ENCODE results near the gene ITGA11.

DNA sequence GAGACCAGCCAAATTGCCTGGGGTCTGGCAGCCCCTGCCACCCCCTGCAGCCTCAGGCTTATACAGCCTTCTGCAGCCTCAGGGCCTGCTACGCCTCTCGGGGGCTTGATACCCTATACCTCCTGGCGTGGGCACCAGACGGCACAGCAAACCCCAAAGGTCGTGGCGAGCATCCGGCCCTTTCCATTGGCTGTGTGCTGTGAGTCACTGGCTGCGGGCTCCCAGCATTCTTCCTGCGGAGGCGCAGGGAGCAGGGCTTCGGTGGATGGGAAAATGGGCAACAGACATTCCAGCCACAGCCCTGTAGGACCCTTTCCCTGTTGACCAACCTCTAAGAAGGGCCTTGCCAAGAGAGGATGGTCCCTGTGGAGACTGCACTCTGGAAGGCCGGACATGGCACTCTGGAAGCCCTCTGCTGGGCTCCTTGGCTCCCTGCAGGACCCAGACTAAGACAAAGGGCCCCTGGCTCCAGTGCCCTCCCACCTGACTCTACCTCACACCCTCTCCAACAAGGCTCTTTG, 59.6 kb downstream of the ITGA11 start:
- TF ChIP-seq POLR2A (IDR thresholded peaks at IDR 0.05), result no peak
- TF ChIP-seq, protein P1, sequence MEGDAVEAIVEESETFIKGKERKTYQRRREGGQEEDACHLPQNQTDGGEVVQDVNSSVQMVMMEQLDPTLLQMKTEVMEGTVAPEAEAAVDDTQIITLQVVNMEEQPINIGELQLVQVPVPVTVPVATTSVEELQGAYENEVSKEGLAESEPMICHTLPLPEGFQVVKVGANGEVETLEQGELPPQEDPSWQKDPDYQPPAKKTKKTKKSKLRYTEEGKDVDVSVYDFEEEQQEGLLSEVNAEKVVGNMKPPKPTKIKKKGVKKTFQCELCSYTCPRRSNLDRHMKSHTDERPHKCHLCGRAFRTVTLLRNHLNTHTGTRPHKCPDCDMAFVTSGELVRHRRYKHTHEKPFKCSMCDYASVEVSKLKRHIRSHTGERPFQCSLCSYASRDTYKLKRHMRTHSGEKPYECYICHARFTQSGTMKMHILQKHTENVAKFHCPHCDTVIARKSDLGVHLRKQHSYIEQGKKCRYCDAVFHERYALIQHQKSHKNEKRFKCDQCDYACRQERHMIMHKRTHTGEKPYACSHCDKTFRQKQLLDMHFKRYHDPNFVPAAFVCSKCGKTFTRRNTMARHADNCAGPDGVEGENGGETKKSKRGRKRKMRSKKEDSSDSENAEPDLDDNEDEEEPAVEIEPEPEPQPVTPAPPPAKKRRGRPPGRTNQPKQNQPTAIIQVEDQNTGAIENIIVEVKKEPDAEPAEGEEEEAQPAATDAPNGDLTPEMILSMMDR (IDR thresholded peaks at IDR 0.05 in 8 of 11, conservative IDR thresholded peaks at IDR 0.05 in 3 of 11), result peak in 8 of 11 experiments; percentile 21 to 55 (median 43)

All from spleen (tissue), 7 donors.